ENCODE results near the gene CIART.
A peak's percentile ranks its signal among the peaks of the same experiment; 100 is the strongest.
"Not testable (repeated sequence)": the region's sequence is repeated elsewhere in the genome, so short reads cannot be mapped to it uniquely, and the experiment has no call there.

The CIART gene

GRCh38 chr1:150262388-150263320 lies 19.7 kb upstream of the CIART start:
- DNase-seq, result peak; percentile 40 to 61

GRCh38 chr1:150263549-150263948 lies 18.8 kb upstream of the CIART start:
- no peak for DNase-seq

- no peak for DNase-seq
These were observed 14.5 kb upstream of the CIART start for GRCh38 chr1:150267896-150268295.

- no peak for DNase-seq
These were observed 14.0 kb upstream of the CIART start for GRCh38 chr1:150268340-150268704.

GRCh38 chr1:150268705-150269403 lies 13.5 kb upstream of the CIART start, which contains the start of gene APH1A:
Gene APH1A, minus strand, starts transcription at chr1:150269016. Its CDS starts 206 bp downstream, at chr1:150268810.
- DNase-seq, result peak; percentile 96 to 97

- DNase-seq, result no peak
These were observed 12.9 kb upstream of the CIART start for GRCh38 chr1:150269451-150269850.

GRCh38 chr1:150271291-150271959 lies 10.9 kb upstream of the CIART start:
- DNase-seq, result no peak

- no peak for DNase-seq
These were observed 9.0 kb upstream of the CIART start for GRCh38 chr1:150273311-150273710.

GRCh38 chr1:150280138-150280707 lies 2.1 kb upstream of the CIART start:
- no peak for DNase-seq

- peak; percentile 79 to 94 for DNase-seq
These were observed 1.1 kb upstream of the CIART start for GRCh38 chr1:150281221-150281757.

GRCh38 chr1:150282558-150282958 lies 204 bp downstream of the CIART start:
- no peak for DNase-seq

GRCh38 chr1:150283260-150283659 lies 906 bp downstream of the CIART start:
- no peak for DNase-seq

GRCh38 chr1:150288382-150288781 lies 6.0 kb downstream of the CIART start:
- DNase-seq, result no peak

GRCh38 chr1:150288822-150289221 lies 6.5 kb downstream of the CIART start:
- DNase-seq, result no peak

GRCh38 chr1:150293433-150294253 lies 11.3 kb downstream of the CIART start, which contains the start of gene MRPS21:
Gene MRPS21, plus strand, starts transcription at chr1:150293861. Its CDS starts 506 bp downstream, at chr1:150294367.
- DNase-seq, result peak; percentile 94

- no peak for DNase-seq
These were observed 13.1 kb downstream of the CIART start for GRCh38 chr1:150295476-150295875.

- no peak for DNase-seq
These were observed 17.4 kb downstream of the CIART start for GRCh38 chr1:150299716-150300115.

GRCh38 chr1:150302338-150302737 lies 20.0 kb downstream of the CIART start:
- no peak for DNase-seq

GRCh38 chr1:150302902-150303301 lies 20.5 kb downstream of the CIART start:
- no peak for DNase-seq

GRCh38 chr1:150308585-150308984 lies 26.2 kb downstream of the CIART start:
- not testable (repeated sequence) for DNase-seq

- DNase-seq, result no peak
These were observed 27.6 kb downstream of the CIART start for GRCh38 chr1:150309758-150310508.
